Right cardiac atrium (tissue), 5 donors: Measurements from ENCODE around the gene CEACAM6. TPM values are rescaled to one million over a fixed set of nuclear protein-coding genes. Genes with fewer than 3 reads are reported as not detected.

Source experiments
- ATAC-seq, 2 donors: fragments of 200-7000 bp; cut with Tn5 transposase; one replicate each; pipeline versions ENCODE4 v1.8.0 to v1.9.1; 2020; ENCODE audit warnings: moderate library complexity in 2 of 2, mild to moderate bottlenecking in 1 of 2
- DNase-seq, 3 donors: peaks; one replicate each; pipeline ENCODE4 v3.0.0-alpha.2; 2020
- H3K27ac ChIP-seq: one replicate; pipeline ENCODE4 v1.5.1; 2013; ENCODE audit warnings: mild to moderate bottlenecking, low read length, control low read depth, moderate library complexity
- H3K27me3 ChIP-seq: one replicate; pipeline ENCODE4 v1.6.1; 2013; ENCODE audit not compliant: control insufficient read depth, insufficient read depth
- H3K4me1 ChIP-seq: one replicate; pipeline ENCODE4 v1.6.1; 2013; ENCODE audit warnings: low read length; ENCODE audit not compliant: control insufficient read depth, insufficient read depth
- H3K4me3 ChIP-seq: one replicate; pipeline ENCODE4 v1.5.1; 2013; ENCODE audit warnings: low read length, control low read depth
- H3K9me3 ChIP-seq: one replicate; pipeline ENCODE4 v1.6.1; 2013; ENCODE audit warnings: low read length; ENCODE audit not compliant: control insufficient read depth
- WGBS: extraction: QIAGEN DNeasy Blood & Tissue Kit; methylation state at CpG from one replicate; pipeline ENCODE4 v1.1.7; 2013; 5-methylcytosine and 5-hydroxymethylcytosine counted together
- intact Hi-C, 4 donors: fragments of 100-400 bp; cut with DNase I; formaldehyde crosslinking; loops; one replicate each; pipeline versions ENCODE4 v1.11.0 to v1.14.0; 2022 to 2023
- polyA plus RNA-seq: library from polyadenylated mRNA; stranded (reverse); fragments of 200-250 nt; gene quantifications from one replicate; pipeline ENCODE4 v1.2.3, GENCODE V29; 2013
- total RNA-seq, 4 donors: library from RNA; stranded (reverse); fragmentation: NEBNext Ultra II Directional; extraction: Animal tissue kit (Norgen Biotek cat#: 25700); gene quantifications; one replicate each; pipeline ENCODE4 v1.2.1, GENCODE V29; 2021
- donor health status: healthy with polysubstance abuse.
- donor health status: DM: no; HTN: yes; CAD: no.
- donor health status: DM: no; HTN: no; CAD: no.
- donor health status: DM: no; HTN: yes; CAD: no; lungs with severe emphysema.
- donor health status: DM: yes; HTN: yes; CAD: no.

CEACAM6 gene
- total and polyA plus RNA-seq, 5 donors = 0.36 TPM; not detected in 4

DNA sequence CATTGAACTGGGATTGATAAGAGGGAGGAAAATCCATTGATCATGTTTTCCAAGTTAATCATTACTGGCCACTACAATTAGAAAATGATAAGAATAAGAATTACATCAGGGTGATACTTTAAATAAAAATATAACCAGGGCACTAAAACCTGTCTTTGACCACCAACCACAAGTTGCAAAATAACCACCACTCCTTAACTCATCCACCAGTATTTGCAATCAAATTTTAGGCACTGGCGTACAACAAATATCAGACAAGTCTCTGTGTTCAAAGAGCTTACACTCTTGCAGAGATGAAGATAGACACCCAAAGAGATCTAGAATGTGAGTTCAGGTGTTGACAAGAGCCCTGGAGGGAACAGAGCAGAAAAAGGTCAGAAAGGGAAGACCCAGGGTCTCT, 41.6 kb downstream of the CEACAM6 start:
- no peak for ATAC-seq
- DNase-seq = no peak
- H3K4me3 ChIP-seq = no peak overlapping the region

DNA sequence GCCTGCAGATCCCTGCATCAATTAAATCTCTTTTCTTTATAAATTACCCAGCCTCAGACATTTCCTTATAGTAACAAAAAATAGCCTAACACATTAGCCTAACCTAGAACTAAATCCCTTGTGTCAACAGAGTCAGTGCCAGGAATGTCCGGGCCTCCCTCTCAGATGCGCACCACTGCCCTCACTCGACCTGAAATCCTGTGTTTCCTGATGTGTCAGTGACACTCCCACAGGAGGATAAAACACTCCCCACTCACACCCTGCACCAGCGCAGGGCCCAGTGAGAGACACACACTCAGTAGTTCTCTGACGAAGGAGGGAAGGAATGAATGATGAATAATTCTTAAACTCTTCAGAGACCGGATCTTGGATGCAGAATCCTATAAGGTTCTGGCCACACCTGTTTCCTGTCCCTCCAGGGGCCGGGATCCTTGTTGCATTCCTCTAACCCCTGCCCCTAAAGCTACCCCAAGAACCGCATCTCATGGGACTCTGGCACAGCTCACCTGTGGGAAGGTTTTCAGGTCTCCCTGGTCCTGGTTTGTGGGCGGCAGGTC, 44.2 kb downstream of the CEACAM6 start:
- WGBS = 65% methylated on average over 9 of the region's 9 CpGs

More for the DNA sequence above, 41.6 kb downstream of the CEACAM6 start:
- peaks cover 2% of the 10 kb centered on the region for H3K27me3 ChIP-seq
- H3K4me1 ChIP-seq = no peaks in the 10 kb centered on the region
- intact Hi-C loops = no loop called here
- 82% methylated on average over 1 of the region's 1 CpG for WGBS
- no peak overlapping the region for H3K27ac ChIP-seq
- no peaks in the 10 kb centered on the region for H3K9me3 ChIP-seq

DNA sequence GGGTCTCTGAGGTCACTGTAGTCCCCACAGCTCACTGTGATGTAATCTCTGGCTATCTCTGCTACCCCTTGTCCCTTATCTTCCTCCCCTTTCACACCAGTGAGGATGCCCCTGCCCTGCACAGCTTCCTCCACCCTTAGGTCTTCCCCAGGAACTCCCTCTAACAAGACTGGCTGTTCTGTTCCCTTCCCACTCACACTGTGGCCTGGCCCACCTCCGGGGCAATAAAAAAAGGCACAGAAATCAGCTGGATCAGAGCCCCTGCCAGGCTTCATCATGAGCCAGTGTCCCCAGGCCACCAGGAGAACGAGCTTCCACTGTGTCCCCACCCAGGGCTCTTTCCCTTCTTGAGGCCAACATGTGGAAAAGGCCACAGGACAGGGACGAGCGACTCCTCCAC, 45.7 kb downstream of the CEACAM6 start:
- H3K27me3 ChIP-seq = peaks cover 2% of the 10 kb centered on the region
- 72% methylated on average over 4 of the region's 4 CpGs for WGBS
- H3K9me3 ChIP-seq = no peaks in the 10 kb centered on the region
- ATAC-seq (no peak), DNase-seq (no peak)
- intact Hi-C loops = no loop called here
- H3K27ac ChIP-seq = no peak overlapping the region
- H3K4me3 ChIP-seq = no peak overlapping the region
- H3K4me1 ChIP-seq = no peaks in the 10 kb centered on the region

More for the DNA sequence above, 44.2 kb downstream of the CEACAM6 start:
- DNase-seq = no peak
- no peak for ATAC-seq
- Histone ChIP-seq H3K4me3 (no peak overlapping the region), H3K27ac (no peak overlapping the region), H3K27me3 (peaks cover 2% of the 10 kb centered on the region), H3K9me3 (no peaks in the 10 kb centered on the region), H3K4me1 (no peaks in the 10 kb centered on the region)
- intact Hi-C loops = no loop called here

DNA sequence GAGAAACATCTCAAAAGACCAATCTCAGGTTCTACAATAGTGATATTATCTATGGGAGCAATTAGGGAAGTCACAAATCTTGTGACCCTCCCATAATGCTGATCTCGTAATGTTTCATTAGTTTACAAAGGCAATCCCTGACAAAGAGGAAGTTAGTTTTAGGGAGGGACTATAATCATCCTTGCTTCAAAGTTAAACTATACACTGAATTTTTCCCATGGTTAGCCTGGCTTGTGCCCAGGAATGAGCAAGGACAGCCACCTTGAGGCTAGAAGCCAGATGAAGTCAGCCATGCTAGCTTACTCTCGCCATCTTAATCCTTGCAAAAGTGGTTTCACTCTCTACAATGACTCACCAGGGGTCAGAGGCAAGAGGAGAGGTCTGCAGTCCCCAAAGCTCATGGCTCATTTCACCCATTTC, 46.5 kb downstream of the CEACAM6 start:
- 43% methylated on average over 2 of the region's 2 CpGs for WGBS

DNA sequence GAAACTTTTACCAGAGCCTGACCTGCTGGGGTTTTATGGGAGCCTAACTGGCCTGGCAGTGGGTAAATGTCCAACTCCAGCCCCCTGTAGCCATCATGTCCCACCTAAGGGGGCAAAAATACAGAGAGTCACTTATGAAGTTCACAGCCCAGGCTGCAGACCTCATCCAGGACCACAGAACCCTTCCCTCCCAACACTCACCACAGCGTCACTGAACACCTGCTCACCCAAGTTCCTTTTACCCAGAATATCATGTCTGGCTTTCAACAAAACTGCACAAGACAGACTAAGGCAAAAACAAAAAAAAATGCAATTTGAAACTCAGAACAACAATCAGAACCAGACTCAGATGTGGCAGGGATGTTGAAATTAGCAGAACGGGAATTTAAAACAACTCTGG, 47.4 kb downstream of the CEACAM6 start:
- H3K27ac ChIP-seq = no peak overlapping the region
- intact Hi-C loops = no loop called here
- DNase-seq (no peak), ATAC-seq (no peak)
- H3K27me3 ChIP-seq = no peaks in the 10 kb centered on the region
- WGBS = 79% methylated on average over 2 of the region's 2 CpGs
- H3K9me3 ChIP-seq = no peaks in the 10 kb centered on the region
- H3K4me3 ChIP-seq = no peak overlapping the region
- no peaks in the 10 kb centered on the region for H3K4me1 ChIP-seq

More for the DNA sequence above, 46.5 kb downstream of the CEACAM6 start:
- H3K27ac ChIP-seq = no peak overlapping the region
- H3K9me3 ChIP-seq = no peaks in the 10 kb centered on the region
- H3K4me3 ChIP-seq = no peak overlapping the region
- H3K4me1 ChIP-seq = no peaks in the 10 kb centered on the region
- DNase-seq = no peak
- H3K27me3 ChIP-seq = no peaks in the 10 kb centered on the region
- ATAC-seq = peak in 1 of 2 donors; percentile 29
- intact Hi-C loops = no loop called here

DNA sequence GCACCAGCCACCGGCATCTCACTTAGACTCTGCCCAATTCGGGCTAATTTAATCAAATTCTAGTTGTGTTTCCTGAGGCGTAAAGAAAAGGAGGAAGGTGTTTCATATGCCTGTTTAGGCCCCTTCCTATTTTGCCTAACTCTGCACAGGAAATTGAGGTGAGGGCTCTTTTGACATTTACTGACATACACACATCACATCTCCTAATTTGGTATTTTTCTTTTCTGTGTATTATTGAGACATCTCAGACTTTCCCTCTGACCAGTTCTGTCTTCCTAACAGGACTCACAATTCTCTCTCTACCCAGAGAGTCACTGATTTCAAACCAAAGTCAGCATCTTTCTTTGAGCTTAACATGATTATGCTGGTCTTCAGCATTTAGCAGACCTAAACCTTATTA, 49.0 kb downstream of the CEACAM6 start:
- 77% methylated on average over 3 of the region's 3 CpGs for WGBS
- no peaks in the 10 kb centered on the region for H3K27me3 ChIP-seq
- no peak overlapping the region for H3K4me3 ChIP-seq
- DNase-seq (no peak), ATAC-seq (no peak)
- H3K27ac ChIP-seq = no peak overlapping the region
- no peaks in the 10 kb centered on the region for H3K9me3 ChIP-seq
- no peaks in the 10 kb centered on the region for H3K4me1 ChIP-seq
- intact Hi-C loops = no loop called here

DNA sequence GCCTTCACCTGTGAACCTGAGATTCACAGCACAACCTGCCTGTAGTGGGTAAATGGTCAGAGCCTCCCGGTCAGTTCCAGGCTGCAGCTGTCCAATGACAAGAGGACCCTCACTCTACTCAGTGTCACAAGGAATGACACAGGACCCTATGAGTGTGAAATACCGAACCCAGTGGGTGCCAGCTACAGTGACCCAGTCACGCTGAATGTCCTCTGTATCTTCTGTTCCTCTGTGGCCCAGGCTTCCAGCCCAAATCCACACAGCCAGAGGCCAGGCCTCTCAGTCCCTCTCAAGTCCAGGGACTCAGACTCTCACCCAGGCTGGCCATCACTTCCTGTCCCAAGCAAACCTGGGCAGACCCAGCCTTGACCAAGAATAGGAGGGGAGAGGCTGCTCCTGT, 51.8 kb downstream of the CEACAM6 start:
- no peaks in the 10 kb centered on the region for H3K9me3 ChIP-seq
- no peaks in the 10 kb centered on the region for H3K27me3 ChIP-seq
- H3K4me1 ChIP-seq = no peaks in the 10 kb centered on the region
- intact Hi-C loops = no loop called here
- no peak for DNase-seq
- H3K4me3 ChIP-seq = no peak overlapping the region
- H3K27ac ChIP-seq = no peak overlapping the region
- no peak for ATAC-seq
- 84% methylated on average over 3 of the region's 3 CpGs for WGBS

DNA sequence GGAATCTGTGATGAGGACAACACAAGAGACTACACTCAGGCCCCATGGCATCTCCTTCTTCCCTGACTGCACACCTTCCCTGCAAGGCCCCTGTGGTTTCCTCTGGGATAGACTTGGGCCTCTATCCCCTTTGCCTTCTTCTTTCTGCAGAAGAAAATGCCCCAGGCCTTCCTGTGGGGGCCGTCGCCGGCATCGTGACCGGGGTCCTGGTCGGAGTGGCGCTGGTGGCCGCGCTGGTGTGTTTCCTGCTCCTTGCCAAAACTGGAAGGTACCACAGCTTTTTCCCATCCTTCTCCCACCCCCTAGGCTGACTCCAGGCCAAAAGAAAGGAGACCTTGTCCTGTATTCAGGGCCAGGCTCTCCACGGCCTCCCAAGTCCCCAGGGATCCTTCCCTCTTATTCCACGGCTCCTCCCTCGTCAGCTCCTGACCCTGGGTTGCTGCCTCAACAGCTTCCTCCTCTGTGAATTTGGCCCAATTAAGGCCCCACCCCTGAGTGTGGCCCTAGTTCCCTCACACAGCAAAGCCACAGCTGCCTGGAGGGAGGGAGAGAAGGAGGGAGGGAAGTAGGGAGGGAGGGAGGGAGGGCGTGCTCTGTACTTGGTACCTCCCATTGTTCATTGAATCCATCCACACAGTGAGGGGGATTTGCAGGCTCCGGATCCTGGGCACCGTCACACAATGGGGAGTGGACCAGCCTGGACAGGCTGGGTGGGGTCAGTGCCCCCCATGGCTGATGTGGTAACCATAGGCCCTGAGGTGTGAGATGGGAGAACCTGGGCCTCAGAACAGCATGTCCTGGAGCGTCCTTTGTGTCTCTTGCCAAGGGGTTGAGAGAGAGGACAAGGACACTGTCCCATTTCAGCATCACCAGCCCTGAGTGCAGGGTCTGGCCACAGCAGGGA, 53.6 kb downstream of the CEACAM6 start:
- WGBS = 62% methylated on average over 16 of the region's 16 CpGs
- no peak overlapping the region for H3K4me3 ChIP-seq
- DNase-seq (peak; percentile 40 to 76 (median 65)), ATAC-seq (peak; percentile 37 to 60)
- no peak overlapping the region for H3K27ac ChIP-seq
- intact Hi-C loops = no loop called here
- no peaks in the 10 kb centered on the region for H3K9me3 ChIP-seq
- no peaks in the 10 kb centered on the region for H3K27me3 ChIP-seq
- H3K4me1 ChIP-seq = no peaks in the 10 kb centered on the region

DNA sequence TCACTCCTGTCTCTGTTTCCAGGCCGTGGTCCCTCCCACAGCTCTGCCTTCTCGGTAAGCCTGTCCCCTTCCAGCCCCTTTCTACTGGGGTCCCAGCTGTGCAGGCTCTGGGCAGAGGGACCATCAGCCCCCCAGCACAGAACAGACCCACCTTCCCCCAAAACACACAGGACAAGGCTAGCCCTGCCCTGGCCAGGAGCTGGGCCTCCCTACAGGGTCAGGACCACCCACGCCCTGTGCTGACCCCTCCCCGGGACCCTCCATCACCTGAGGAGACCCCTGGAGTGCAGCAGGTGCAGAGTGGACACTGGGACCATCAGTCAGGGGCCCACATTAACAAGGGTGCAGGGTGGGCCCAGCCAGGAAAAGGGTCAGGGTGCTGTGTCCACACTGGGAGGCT, 55.0 kb downstream of the CEACAM6 start:
- H3K27me3 ChIP-seq = no peaks in the 10 kb centered on the region
- H3K4me1 ChIP-seq = no peaks in the 10 kb centered on the region
- H3K9me3 ChIP-seq = no peaks in the 10 kb centered on the region
- ATAC-seq (peak; percentile 14 to 31), DNase-seq (no peak)
- intact Hi-C loops = no loop called here
- H3K4me3 ChIP-seq = no peak overlapping the region
- WGBS = 42% methylated on average over 4 of the region's 4 CpGs
- H3K27ac ChIP-seq = no peak overlapping the region

DNA sequence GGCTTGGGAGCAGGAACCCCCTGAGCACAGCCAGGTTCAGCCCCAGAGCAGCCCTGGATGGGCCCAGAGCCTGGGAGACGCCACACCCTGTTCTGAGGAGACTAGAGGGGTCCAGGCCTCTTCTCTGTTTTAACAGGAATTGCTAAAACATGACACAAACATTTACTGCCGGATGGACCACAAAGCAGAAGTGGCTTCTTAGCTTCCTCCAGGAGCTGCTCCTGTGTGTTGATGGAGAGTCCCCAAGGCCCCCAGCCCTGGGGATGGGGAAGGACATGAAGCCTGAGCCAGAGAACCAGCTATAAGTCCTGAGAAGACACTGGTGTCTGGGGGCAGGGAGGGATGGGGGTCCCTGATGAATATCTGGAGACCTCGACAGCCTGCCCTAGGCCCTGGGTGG, 55.7 kb downstream of the CEACAM6 start:
- intact Hi-C loops = no loop called here
- Histone ChIP-seq H3K27me3 (no peaks in the 10 kb centered on the region), H3K27ac (no peak overlapping the region), H3K4me1 (no peaks in the 10 kb centered on the region), H3K4me3 (no peak overlapping the region), H3K9me3 (no peaks in the 10 kb centered on the region)
- ATAC-seq (peak; percentile 45), DNase-seq (peak in 1 of 3 donors; percentile 53)
- WGBS = 49% methylated on average over 3 of the region's 3 CpGs

DNA sequence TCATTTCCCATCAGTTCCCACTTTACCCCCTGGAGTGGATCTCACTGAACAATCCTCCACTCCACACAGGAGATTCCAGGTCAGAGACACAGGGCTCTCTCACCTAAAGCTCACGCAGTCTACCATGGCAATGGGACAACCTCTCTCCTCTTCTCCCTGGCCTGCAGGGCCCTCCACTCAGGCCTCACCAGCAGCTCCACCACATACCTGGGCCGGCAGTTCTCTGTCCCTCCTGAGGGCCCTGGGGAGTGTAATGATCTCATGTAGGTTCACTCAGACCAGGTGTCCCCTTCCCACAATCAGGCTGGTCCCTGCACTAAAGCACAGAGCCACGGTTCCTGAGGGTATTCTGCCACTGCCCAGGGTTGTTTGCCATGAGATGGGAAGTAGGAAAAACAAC, 56.7 kb downstream of the CEACAM6 start:
- H3K27me3 ChIP-seq = no peaks in the 10 kb centered on the region
- no peaks in the 10 kb centered on the region for H3K4me1 ChIP-seq
- intact Hi-C loops = no loop called here
- 70% methylated on average over 3 of the region's 3 CpGs for WGBS
- no peak overlapping the region for H3K4me3 ChIP-seq
- no peak for DNase-seq
- no peaks in the 10 kb centered on the region for H3K9me3 ChIP-seq
- no peak overlapping the region for H3K27ac ChIP-seq
- ATAC-seq = no peak
